Panc1 (cell line): ENCODE measurements around the gene WRNIP1. TPM values are rescaled to one million over a fixed set of nuclear protein-coding genes. Genes with fewer than 3 reads are reported as not detected.

Source experiments
- ATAC-seq: fragments of 200-7000 bp; cut with Tn5 transposase; 2 replicates; pipeline ENCODE4 v1.9.1; 2020; ENCODE audit warnings: mild to moderate bottlenecking, moderate library complexity
- BruUV-seq: library from RNA; stranded (reverse); fragments of 400-500 nt; replicated peaks from 2 replicates; lab custom pipeline; 2021; lab: Mats Ljungman, UMichigan
- CTCF ChIA-PET: fragments of 300-600 bp; sonication (Branson Sonifier 250); formaldehyde crosslinking; loops from one replicate; lab custom pipeline; 2022; ENCODE audit warnings: antibody characterized with exemption; lab: Charles Lee
- POLR2A ChIA-PET: fragments of 300-600 bp; sonication (Branson Sonifier 250); formaldehyde crosslinking; loops from one replicate; lab custom pipeline; 2022; ENCODE audit warnings: antibody characterized with exemption; lab: Charles Lee
- DNase-seq: peaks from one replicate; pipeline ENCODE4 v3.0.0-alpha.2; 2010; ENCODE audit warnings: low read depth, low spot score
- H3K27ac ChIP-seq: 2 replicates; pipeline ENCODE4 v1.5.1; 2011; ENCODE audit warnings: mild to moderate bottlenecking, low read length, inconsistent platforms
- H3K27me3 ChIP-seq: fragments of 200-500 bp; sonication (Bioruptor generic); 2 replicates; pipeline ENCODE4 v1.6.0; 2014; ENCODE audit warnings: low read length, inconsistent platforms; ENCODE audit not compliant: control insufficient read depth, insufficient read depth
- H3K36me3 ChIP-seq: fragments of 200-500 bp; sonication (Bioruptor generic); 2 replicates; pipeline ENCODE4 v1.5.1; 2014; ENCODE audit warnings: inconsistent platforms, mild to moderate bottlenecking, low read length, moderate library complexity; ENCODE audit not compliant: control insufficient read depth, insufficient read depth
- H3K4me1 ChIP-seq: 2 replicates; pipeline ENCODE4 v1.5.1; 2011; ENCODE audit warnings: inconsistent platforms, mild to moderate bottlenecking, low read length, moderate library complexity; ENCODE audit not compliant: control insufficient read depth, insufficient read depth
- H3K4me3 ChIP-seq, 2 experiments: 2 replicates each; pipeline ENCODE4 v1.5.1; 2011 to 2012; ENCODE audit warnings: low read depth in 2 of 2, low read length in 2 of 2, mild to moderate bottlenecking in 2 of 2, inconsistent platforms in 1 of 2, moderate library complexity in 1 of 2
- H3K9me3 ChIP-seq: fragments of 200-500 bp; sonication (Bioruptor generic); 2 replicates; pipeline ENCODE4 v1.5.1; 2014; ENCODE audit warnings: low read depth, mild to moderate bottlenecking, inconsistent platforms, low read length, moderate library complexity; ENCODE audit not compliant: control insufficient read depth, insufficient read depth
- POLR2AphosphoS5 ChIP-seq: IDR thresholded peaks from 2 replicates; pipeline ENCODE4 v1.6.1; 2012; ENCODE audit warnings: mild to moderate bottlenecking, low read depth, low read length, moderate library complexity
- SIN3A ChIP-seq: IDR thresholded peaks from 2 replicates; pipeline ENCODE4 v1.6.1; 2012; ENCODE audit warnings: low read depth, mild to moderate bottlenecking, low read length, moderate library complexity, borderline replicate concordance; ENCODE audit not compliant: insufficient read depth
- TCF7L2 ChIP-seq: IDR thresholded peaks from 2 replicates; pipeline ENCODE4 v1.6.1; 2011; ENCODE audit warnings: mild to moderate bottlenecking, low read depth, low read length, inconsistent platforms
- in situ Hi-C: cut with HindIII; loops from 2 replicates; pipeline ENCODE4 v1.10.0; 2016; ENCODE audit warnings: low sequenced_read_pairs, low pct_unique_long_range_greater_than_20kb
- intact Hi-C: fragments of 100-400 bp; cut with micrococcal nuclease; formaldehyde crosslinking; loops from one replicate; pipeline ENCODE4 v1.10.0; 2022; ENCODE audit not compliant: unreplicated experiment
- total RNA-seq: library from RNA; stranded (reverse); gene quantifications from one replicate; pipeline ENCODE4 v1.2.1, GENCODE V29; 2021; ENCODE audit not compliant: unreplicated experiment
- TF ChIP-seq, protein P1 (sequence below): fragments of 450-650 bp; IDR thresholded peaks from 2 replicates; pipeline ENCODE4 v1.5.1; 2017; ENCODE audit warnings: mild to moderate bottlenecking
- TF ChIP-seq, protein P2 (sequence below), 2 experiments: IDR thresholded peaks; 2 replicates each; pipeline ENCODE4 v1.6.1; 2011 to 2012; ENCODE audit warnings: low read depth in 2 of 2, control low read depth in 1 of 2, low read length in 1 of 2, mild to moderate bottlenecking in 1 of 2, moderate library complexity in 1 of 2; ENCODE audit not compliant: insufficient read depth in 1 of 2

The WRNIP1 gene
- total RNA-seq, 1 experiment from 2014 or later = 69.1 TPM

DNA sequence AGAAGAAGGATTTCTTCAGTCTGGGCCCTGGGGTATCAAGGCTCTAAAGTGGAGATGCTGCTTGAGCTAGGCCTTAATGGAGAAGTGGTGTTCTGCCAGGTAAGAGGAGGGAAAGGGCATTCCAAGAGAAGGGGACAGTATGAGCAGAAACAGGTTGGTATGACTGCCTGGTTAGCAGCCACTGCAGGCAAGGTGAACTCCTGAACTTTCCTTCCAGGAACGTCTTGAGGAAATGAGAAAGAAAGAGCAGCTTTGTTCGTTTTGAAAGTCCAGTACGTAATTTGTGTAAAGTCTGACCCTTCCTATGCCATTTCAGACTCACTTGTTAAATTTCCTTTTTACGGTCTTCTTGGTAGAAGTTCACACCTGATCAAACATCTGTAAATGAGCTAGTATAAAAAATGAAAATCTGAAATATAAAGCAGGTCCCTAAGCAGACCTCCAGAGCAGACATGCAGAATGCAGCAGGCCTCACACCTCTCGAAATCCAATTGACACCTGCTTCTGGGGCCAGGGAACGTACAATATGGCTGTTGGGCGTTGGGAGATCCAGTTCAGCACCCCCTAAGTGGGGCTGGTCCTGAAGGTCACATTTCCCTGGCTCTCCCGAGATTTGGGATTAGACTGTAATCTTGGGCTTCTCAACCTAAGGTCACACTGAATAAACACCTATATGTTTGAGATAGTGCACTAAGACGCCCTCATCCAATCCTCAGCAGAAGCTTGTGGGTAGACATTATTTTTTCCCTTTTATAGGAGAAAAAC, 48.1 kb upstream of the WRNIP1 start:
- BruUV-seq = no TSS peak
- Histone ChIP-seq H3K27ac (no peak overlapping the region), H3K9me3 (no peaks in the 10 kb centered on the region), H3K36me3 (no peaks in the 10 kb centered on the region), H3K4me1 (no peaks in the 10 kb centered on the region), H3K27me3 (no peaks in the 10 kb centered on the region), H3K4me3 (no peak overlapping the region)
- no peak for ATAC-seq
- POLR2A ChIA-PET = no interaction called here
- intact Hi-C loops (no loop called here), in situ Hi-C loops (no loop called here)
- CTCF ChIA-PET = no interaction called here
- DNase-seq = no peak
- TF ChIP-seq SIN3A (no peak), TCF7L2 (no peak), POLR2AphosphoS5 (no peak)
- TF ChIP-seq, protein P1, sequence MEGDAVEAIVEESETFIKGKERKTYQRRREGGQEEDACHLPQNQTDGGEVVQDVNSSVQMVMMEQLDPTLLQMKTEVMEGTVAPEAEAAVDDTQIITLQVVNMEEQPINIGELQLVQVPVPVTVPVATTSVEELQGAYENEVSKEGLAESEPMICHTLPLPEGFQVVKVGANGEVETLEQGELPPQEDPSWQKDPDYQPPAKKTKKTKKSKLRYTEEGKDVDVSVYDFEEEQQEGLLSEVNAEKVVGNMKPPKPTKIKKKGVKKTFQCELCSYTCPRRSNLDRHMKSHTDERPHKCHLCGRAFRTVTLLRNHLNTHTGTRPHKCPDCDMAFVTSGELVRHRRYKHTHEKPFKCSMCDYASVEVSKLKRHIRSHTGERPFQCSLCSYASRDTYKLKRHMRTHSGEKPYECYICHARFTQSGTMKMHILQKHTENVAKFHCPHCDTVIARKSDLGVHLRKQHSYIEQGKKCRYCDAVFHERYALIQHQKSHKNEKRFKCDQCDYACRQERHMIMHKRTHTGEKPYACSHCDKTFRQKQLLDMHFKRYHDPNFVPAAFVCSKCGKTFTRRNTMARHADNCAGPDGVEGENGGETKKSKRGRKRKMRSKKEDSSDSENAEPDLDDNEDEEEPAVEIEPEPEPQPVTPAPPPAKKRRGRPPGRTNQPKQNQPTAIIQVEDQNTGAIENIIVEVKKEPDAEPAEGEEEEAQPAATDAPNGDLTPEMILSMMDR = no peak
- TF ChIP-seq, protein P2, sequence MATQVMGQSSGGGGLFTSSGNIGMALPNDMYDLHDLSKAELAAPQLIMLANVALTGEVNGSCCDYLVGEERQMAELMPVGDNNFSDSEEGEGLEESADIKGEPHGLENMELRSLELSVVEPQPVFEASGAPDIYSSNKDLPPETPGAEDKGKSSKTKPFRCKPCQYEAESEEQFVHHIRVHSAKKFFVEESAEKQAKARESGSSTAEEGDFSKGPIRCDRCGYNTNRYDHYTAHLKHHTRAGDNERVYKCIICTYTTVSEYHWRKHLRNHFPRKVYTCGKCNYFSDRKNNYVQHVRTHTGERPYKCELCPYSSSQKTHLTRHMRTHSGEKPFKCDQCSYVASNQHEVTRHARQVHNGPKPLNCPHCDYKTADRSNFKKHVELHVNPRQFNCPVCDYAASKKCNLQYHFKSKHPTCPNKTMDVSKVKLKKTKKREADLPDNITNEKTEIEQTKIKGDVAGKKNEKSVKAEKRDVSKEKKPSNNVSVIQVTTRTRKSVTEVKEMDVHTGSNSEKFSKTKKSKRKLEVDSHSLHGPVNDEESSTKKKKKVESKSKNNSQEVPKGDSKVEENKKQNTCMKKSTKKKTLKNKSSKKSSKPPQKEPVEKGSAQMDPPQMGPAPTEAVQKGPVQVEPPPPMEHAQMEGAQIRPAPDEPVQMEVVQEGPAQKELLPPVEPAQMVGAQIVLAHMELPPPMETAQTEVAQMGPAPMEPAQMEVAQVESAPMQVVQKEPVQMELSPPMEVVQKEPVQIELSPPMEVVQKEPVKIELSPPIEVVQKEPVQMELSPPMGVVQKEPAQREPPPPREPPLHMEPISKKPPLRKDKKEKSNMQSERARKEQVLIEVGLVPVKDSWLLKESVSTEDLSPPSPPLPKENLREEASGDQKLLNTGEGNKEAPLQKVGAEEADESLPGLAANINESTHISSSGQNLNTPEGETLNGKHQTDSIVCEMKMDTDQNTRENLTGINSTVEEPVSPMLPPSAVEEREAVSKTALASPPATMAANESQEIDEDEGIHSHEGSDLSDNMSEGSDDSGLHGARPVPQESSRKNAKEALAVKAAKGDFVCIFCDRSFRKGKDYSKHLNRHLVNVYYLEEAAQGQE (IDR thresholded peaks at IDR 0.05; ENCODE audit: insufficient read depth in 1 of 2, low read depth in 2 of 2, low read length in 1 of 2) = no peak

DNA sequence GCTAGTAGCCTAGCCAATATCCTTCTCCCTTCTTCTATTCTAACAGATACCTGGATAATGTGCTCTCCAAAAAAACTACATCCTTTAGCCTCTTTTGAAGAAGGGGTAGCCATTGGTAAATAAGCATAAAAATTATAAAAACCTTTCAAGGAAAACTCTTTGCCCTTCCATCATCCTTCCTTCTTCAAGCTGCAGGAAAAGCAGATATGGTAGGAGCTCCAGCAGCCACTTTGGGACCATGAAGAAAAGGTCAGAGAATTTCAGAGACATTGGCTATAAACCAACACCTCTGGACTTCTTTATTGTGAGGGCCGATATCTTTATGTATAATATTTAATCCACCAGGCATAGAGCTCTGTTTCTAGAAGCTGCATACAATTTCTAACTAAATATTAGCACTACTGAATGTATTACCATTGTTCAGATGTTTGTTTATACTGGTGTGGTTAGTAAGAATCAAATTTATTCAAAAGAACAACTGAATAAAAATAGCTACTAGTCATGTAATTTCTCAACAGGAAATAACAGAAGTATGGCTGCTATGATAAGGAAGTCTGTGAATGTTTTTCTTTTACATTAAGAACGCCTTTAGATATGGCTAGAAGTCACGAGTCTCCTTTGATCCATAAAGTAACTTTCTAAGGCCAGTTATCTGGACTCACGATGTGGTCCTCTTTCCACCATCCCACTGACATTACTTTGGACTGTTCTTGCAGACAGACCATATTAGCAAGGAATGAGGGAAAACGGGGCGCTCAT, 46.7 kb upstream of the WRNIP1 start:
- H3K27me3 ChIP-seq = no peaks in the 10 kb centered on the region
- intact Hi-C loops (no loop called here), in situ Hi-C loops (no loop called here)
- H3K27ac ChIP-seq = no peak overlapping the region
- ChIA-PET POLR2A (no interaction called here), CTCF (no interaction called here)
- H3K36me3 ChIP-seq = no peaks in the 10 kb centered on the region
- BruUV-seq = no TSS peak
- H3K4me3 ChIP-seq = no peak overlapping the region
- ATAC-seq (no peak), DNase-seq (no peak)
- no peaks in the 10 kb centered on the region for H3K4me1 ChIP-seq
- H3K9me3 ChIP-seq = no peaks in the 10 kb centered on the region
- no peak for TF ChIP-seq POLR2AphosphoS5
- TF ChIP-seq, protein P2 (IDR thresholded peaks at IDR 0.05; ENCODE audit: insufficient read depth in 1 of 2, low read depth in 2 of 2, low read length in 1 of 2) = no peak
- TF ChIP-seq TCF7L2 = no peak
- TF ChIP-seq, protein P1 = no peak
- TF ChIP-seq SIN3A = no peak
